GM19025 (cell line): ENCODE data around the gene DENND1A.

ENCODE experiments used
- ATAC-seq: cut with Tn5 transposase; IDR thresholded peaks from one replicate; pipeline ENCODE4 v1.9.1; 2021; ENCODE audit warnings: mild to moderate bottlenecking, low read depth, moderate library complexity; ENCODE audit not compliant: unreplicated experiment

DENND1A gene

DNA sequence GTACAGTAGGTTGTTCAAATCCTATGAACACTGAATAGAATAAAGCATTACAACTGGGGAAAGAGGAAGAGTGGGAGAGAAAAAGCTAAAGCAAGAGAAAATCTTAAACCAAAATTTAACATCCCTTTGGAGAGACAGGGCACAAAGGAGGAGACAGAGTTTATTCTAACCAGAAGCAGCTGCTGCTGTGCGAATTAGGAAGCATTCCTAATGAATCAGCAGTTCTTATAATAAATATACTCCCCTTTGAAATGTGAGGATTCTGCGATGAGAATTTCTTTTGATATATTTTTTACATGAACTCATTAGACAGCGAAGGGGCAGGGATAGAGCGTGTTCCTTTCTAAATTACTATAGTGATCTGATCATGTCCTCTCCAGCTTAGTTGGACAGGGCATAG is 233.4 kb downstream of the DENND1A start:
- ATAC-seq: no peak

DNA sequence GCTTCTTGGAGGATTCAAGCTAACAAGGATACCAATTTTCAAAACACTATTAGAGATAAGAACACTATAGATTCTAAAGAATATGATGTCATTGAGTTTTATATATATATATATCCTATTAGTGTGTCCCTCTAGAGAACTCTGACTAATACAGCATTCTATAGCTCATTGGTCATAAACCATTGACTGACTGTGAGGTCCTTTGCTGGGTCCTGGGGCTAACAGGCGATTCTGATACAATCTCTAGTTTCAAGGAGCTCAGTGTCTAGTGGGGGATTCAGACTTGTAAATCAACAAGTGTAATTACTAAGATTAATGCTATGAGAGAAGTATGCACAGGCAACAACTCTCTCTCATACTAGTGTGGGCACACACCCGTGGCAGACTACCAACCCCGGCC is 234.5 kb downstream of the DENND1A start:
- no peak for ATAC-seq

GRCh38 chr9:123691765-123692303 is 238.1 kb downstream of the DENND1A start:
- ATAC-seq: no peak

DNA sequence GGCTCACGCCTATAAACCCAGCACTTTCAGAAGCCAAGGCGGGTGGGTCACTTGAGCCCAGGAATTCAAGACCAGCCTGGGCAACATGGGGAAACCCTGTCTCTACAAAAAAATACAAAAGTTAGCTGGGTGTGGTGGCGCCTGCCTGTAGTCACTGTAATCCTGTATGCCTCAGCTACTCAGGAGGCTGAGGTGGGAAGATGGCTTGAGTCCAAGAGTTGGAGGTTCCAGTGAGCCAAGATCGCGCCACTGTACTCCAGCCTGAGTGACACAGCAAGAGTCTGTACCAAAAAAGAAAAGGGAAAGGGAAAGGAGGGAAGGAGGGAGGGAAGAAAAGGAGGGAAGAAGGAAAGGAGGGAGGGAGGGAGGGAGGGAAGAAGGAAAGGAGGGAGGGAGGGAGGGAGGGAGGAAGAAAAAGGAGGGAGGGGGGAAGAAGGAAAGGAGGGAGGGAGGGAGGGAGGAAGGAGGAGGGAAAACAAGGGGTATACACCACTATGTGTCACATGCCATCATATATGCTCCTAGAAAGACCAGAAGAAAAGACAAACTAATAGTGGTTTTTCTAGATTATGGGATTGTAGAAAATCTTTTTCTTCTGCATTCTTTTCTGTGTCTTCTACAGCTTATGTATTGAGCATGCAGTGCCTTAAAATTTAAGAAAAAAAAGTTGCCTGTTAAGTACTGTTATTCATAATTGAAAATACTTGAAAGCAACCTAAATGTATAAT is 240.1 kb downstream of the DENND1A start:
- ATAC-seq: no peak

DNA sequence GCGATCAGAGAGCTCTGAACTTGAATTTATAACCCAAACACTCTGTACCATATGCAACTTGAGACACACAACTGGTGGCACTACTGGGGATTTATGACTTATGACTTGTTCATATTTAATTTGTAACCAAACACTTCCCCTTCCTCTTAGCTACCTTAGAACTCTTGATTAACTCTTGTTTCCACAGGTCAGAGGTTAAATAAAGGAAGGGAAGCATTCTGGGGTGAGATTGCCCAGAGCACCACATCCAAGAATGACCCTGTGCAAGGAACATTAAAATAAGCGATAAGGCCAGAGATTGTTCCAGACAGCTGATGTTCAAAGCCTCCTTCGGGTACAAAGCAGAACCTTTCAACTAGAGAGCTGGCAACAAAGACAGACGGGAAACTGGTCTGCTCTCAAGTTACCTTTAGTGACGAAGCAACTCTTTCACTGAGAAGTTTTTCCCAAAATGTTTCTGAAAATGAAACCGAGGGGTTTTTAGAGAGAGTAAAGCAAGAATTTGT is 242.6 kb downstream of the DENND1A start:
- ATAC-seq: no peak

DNA sequence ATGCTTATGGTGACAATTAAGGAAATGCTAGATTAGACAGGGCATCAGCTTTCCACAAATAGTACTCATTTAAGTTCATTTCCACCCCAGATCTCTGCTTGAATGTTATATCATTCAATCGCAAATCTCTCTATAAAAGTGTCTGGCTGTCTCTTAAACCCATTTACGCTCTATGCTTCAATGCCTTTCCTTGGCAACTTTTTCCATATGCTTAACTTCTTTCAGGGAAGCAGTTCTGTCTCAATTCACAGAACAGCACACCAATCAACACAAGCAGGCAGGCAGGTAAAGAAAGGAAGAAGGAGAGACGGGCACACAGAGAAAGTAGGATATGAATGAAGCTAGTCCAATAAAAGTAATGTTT is 243.1 kb downstream of the DENND1A start:
- ATAC-seq: no peak

DNA sequence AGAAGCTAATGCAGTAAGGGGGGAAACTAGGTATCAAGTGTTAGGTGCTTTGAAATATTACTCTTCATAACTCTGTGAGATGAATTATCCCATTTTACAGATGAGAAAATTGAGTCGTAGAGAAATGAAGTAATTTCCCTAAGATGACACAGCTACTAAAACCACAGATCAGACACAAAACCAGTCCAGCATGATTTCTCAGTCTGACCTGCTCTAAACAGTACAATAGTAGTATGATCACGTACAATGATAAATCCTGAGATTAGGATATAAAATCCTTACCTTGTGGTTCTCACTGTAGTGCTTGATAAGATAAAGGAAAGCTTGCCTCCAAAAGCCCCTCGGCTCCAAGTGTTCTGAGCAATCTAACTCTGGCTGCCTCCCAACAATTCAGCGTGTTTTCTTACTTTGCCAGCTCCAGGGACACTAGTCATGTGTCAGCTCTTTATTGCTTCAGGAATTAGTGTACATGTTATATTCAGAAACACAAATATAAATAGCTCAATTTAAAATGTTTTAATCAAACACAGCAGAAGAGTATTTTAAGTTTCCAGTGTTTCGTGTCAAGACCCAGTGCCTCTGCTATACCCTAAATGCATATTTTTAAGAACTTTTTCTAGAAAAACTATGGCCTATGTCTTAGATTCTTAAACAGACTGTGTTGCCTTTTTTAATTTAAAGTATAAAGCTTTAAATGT is 243.6 kb downstream of the DENND1A start:
- no peak for ATAC-seq

GRCh38 chr9:123685489-123686083 is 244.3 kb downstream of the DENND1A start:
- ATAC-seq: no peak

GRCh38 chr9:123684393-123685149 is 245.4 kb downstream of the DENND1A start:
- ATAC-seq: no peak

DNA sequence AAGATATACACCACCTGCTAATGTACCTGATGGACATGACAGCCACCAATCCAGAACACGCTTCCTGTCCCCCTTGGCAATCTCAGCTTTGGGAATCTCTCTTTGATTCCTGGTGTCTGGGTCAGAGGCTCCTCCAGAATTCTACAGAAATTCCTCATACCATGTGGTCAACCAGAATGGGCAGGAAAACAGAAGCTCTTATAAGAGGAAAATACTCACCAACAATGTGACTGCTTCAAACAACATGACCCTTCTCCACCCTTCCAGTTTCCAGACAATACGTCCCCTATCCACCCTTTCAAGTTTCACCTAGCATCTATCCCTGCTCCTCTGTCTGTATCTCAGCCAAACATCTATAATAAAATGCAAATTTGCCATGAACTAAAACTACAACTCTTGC is 247.2 kb downstream of the DENND1A start:
- ATAC-seq: no peak

GRCh38 chr9:123680352-123680751 is 249.6 kb downstream of the DENND1A start:
- no peak for ATAC-seq

DNA sequence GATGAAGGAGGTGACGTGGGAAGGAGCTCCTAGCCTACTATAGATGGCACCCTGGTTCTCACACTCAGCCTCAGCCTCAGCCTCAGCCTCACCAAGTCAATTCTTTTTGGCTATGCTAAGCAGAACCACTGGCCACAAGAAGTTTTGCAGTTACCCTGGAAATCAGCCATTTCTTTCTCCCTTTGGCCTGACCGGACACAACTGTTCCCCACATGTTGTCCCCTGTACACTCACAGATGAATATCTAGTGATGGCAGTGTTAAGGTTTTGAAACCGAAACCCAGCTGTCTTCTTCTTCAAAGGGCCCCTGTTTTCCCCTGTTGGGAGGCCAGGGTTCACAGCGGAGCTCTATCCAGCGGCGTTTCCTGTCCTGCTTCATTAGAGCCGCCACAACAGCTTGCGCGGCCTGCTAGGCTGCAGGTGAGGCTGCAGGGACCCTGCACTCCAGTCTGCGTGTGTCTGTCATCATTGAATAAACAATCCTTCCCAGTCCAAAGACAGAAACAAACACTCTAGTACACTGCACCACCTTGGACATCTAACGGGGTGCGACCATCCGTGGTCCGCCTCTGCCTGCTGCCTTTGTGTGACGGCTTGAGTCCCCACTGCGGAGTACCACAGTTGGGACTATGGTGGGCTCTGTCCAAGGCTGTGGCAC is 250.5 kb downstream of the DENND1A start:
- peak; percentile 89 for ATAC-seq

DNA sequence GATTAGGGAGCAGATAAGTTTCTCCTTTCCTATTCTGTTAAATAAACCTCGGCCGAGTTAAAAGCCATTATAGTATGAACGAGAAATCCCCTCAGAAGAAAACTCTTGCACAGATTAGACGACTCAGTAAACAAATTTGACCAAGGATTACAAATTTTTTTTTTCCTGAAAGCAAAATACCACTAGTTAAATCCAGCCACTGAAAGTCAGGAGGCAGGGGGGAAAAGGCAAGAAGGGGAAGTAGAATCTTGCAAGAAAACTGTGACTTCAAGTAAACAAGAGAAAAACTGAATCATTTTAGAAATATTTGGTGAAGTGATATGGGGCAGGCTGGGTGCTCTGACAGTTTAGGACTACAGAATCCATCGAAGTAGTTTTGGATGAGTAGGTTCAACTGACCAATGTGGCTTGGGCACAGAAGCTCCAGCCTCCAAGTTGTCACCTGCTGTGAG is 251.0 kb downstream of the DENND1A start:
- no peak for ATAC-seq

DNA sequence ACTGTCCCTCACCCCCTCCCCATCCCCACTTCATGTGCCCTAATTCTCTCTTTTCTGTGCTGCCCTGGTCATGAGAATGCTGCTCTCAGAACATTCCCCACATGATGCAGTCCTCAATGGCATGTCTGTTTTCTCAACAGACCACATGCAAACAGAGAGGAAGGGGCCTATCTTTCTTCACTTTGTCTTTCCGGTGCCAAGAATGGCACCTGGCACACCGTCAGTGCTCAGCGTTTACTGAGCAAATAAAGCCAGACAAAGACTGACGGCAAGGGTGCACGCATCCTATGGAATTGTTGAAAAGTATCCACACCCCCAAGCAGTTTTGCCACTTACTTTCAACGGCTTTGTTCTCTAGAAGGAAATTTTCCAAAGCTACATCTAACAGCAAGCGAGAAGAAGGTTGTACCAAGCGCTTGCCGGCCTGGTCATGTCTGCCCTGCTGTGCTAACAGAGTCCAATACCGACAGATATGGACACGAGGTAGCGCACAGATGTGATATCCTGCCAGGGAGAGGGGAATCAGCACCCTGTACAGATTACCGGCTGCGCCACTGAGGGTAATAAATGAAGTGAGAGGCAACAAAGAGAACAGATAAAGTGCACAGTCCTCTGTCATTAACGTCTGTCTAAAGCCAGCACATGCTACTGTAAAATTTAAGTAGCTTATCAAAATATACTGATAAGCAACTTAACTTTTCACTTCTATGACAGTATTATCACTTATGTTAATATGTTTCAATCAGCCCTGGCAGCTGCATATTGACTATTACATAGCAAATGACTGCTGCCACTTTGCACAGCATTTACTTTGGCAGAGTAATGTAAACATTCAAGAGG is 251.7 kb downstream of the DENND1A start:
- ATAC-seq: no peak

DNA sequence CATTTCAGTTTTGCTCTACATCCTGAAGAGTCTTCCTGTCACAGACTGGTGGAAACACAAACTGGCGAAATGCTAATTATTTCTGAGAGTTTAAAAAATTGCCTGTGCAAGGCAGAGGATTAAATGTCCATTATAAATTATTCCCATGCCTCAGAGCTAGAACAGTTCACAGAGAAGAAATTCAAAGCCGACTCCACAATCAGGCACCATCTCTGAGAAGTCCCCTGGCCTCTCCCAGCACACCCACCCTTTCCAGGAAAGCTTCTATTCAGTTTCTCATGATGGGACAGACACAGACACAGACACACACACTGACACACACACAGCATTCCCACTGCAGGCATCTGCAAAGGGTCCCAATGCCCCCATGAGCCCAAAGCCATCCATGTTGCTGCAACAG is 253.1 kb downstream of the DENND1A start:
- ATAC-seq: no peak

DNA sequence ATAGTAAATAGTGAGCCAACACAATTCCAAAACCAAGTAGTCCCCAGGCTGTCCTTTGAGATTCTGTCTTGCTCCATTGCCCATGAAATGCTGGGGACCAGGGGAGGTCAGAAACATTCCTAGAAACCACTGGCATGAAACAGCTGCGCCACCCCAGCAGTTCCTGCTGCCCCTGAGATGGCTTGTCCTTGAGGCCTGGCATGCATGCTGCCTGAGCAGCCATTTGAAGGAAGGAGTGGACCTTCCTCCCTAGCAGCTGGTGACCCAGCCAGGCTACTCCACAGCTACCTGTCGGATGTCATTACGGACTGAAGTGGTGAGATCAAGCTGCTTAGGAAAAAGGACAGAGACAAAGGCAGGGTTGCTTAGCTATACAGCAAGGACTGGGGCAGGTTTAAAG is 260.6 kb downstream of the DENND1A start:
- ATAC-seq: no peak

GRCh38 chr9:123663529-123663928 is 266.4 kb downstream of the DENND1A start:
- ATAC-seq: no peak

DNA sequence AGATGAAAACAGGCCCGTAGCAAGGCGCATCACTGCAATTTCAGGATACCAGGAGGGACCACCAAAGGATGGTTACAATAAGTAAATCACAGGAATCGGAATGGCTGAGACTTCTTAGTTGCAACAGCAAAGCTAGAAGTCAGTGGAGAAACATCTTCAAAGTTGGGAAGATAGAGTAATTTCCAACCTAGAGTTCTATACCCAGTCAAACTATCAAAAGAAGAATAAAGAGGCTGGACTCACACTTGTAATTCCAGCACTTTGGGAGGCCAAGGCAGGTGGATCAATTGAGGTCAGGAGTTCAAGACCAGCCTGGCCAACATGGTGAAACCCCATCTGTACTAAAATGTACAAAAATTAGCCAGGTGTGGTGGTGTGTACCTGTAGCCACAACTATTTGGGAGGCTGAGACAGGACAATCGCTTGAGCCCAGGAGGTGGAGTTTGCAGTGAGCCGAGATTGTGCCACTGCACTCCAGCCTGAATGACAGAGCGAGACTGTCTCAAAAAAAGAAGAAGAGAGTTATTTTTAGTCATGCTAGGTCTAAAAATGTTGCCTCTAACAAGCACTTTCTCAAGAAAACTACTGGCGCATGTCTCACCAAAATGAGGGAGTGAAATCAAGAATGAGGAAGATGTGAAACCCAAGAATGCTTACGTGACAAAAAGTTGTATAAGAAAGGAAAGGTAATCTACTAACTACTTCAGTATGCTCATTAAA is 267.7 kb downstream of the DENND1A start:
- no peak for ATAC-seq
